ENCODE data around the gene AGAP1. TPM values are rescaled to one million over a fixed set of nuclear protein-coding genes. Genes with fewer than 3 reads are reported as not detected.

Gene AGAP1
- total RNA-seq, 1 experiment from 2014 or later = 25.8 TPM

GRCh38 chr2:235768606-235769005 lies 274.8 kb downstream of the AGAP1 start:
- no peak for TF ChIP-seq CTCF (conservative IDR thresholded peaks at IDR 0.05)
- Histone ChIP-seq H4K20me1 (ENCODE audit: control insufficient read depth, insufficient read depth, insufficient read length) (peaks cover 3% of the 10 kb centered on the region), H2BK5ac (ENCODE audit: insufficient read length, low read length) (no peak overlapping the region), H3K79me1 (ENCODE audit: insufficient read depth, low read depth, low read length, poor library complexity, severe bottlenecking) (no peaks in the 10 kb centered on the region), H3K4me2 (ENCODE audit: insufficient read depth, insufficient read length, low read length) (no peak overlapping the region), H3K23ac (ENCODE audit: insufficient read length, low read depth, low read length) (no peak overlapping the region), H2BK120ac (ENCODE audit: low read depth, low read length, poor library complexity, severe bottlenecking) (no peak overlapping the region), H3K9ac (ENCODE audit: extremely low read depth, insufficient read length, low read length) (no peak overlapping the region), H4K8ac (replicated peaks; ENCODE audit: insufficient read length, low read depth, low read length) (no peak overlapping the region), H3K23me2 (ENCODE audit: insufficient read length, low read depth, low read length, poor library complexity, severe bottlenecking) (no peaks in the 10 kb centered on the region), H3K79me2 (ENCODE audit: insufficient read depth, low read length) (no peaks in the 10 kb centered on the region), H2BK20ac (ENCODE audit: low read depth, low read length, poor library complexity, severe bottlenecking) (no peak overlapping the region), H4K91ac (ENCODE audit: insufficient read length, low read depth, low read length) (no peak overlapping the region), H3K14ac (ENCODE audit: insufficient read depth, low read length) (no peak overlapping the region), H3K4ac (ENCODE audit: low read depth, low read length) (no peak overlapping the region), H2BK12ac (ENCODE audit: insufficient read length, low read depth, low read length) (no peak overlapping the region), H3K56ac (ENCODE audit: insufficient read length, low read depth, low read length) (no peak overlapping the region), H3K27me3 (ENCODE audit: insufficient read depth, low read length) (no peaks in the 10 kb centered on the region), H2AK5ac (ENCODE audit: insufficient read length, low read length) (no peak overlapping the region), H3K9me3 (ENCODE audit: control insufficient read depth, low read depth, low read length) (no peaks in the 10 kb centered on the region), H3K4me1 (ENCODE audit: insufficient read depth, low read length) (no peaks in the 10 kb centered on the region), H4K5ac (ENCODE audit: insufficient read length, low read depth, low read length) (no peak overlapping the region), H3K27ac (ENCODE audit: insufficient read length, low read depth, low read length) (no peak overlapping the region), H2BK15ac (ENCODE audit: low read depth, low read length) (no peak overlapping the region), H2AFZ (ENCODE audit: low read length) (no peak overlapping the region), H3T11ph (ENCODE audit: low read length) (no peak overlapping the region), H3K18ac (ENCODE audit: insufficient read length, low read depth, low read length) (no peak overlapping the region)
- H3K4me1 Mint-ChIP-seq = peaks cover 12 to 14% of the 10 kb centered on the region in 2 experiments
- peaks cover 6 to 14% (median 11%) of the 10 kb centered on the region in 3 experiments; a peak in 4 of 7 replicates for H3K36me3 Mint-ChIP-seq (ENCODE audit: insufficient read depth in 1 of 3, low read depth in 3 of 3)
- H3K27ac Mint-ChIP-seq = no peak overlapping the region
- no peak overlapping the region for H3K4me3 Mint-ChIP-seq
- H3K27me3 Mint-ChIP-seq (ENCODE audit: low read depth) = no peaks in the 10 kb centered on the region; the same call in 1 of the 2 replicates
- no CpG with 5 or more reads among the region's 13 CpGs for WGBS (ENCODE audit: extremely low coverage, insufficient read length, low lambda C conversion rate)
- no peak for DNase-seq
- no peaks in the 10 kb centered on the region for H3K9me3 Mint-ChIP-seq

Measured in H9 (cell line).